AG10803 (cell line): ENCODE results near the gene COP1.

Source experiments
- DNase-seq: peaks from one replicate; pipeline ENCODE4 v3.0.0; 2010; ENCODE audit warnings: low read depth
- H3K4me3 ChIP-seq: 2 replicates; pipeline ENCODE4 v1.5.1; 2011; ENCODE audit warnings: mild to moderate bottlenecking, low read length, control low read depth
- TF ChIP-seq, protein P1 (sequence below): conservative IDR thresholded peaks from 2 replicates; pipeline ENCODE4 v1.5.1; 2011; ENCODE audit warnings: mild to moderate bottlenecking, low read length, control low read depth, inconsistent platforms

COP1 gene

DNA sequence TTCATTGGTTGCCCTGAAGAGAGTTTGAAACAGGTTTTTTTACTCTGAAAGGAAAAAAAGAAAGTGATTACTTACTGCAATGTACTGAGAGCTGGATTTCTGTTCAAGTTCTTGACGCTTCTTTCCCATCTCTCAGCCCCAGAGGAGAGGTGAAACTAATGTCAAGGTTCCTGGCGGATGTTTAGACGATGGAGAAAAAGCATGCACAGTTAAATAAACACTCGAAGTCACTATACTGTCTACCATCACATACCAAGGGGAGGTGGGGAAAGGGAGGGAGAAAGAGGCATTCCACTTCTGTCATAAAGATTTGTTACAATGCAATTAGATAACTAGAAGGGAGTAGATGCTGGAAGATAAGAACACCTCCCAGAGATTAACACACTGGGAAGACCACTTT lies 286.7 kb downstream of the COP1 start:
- TF ChIP-seq, protein P1, sequence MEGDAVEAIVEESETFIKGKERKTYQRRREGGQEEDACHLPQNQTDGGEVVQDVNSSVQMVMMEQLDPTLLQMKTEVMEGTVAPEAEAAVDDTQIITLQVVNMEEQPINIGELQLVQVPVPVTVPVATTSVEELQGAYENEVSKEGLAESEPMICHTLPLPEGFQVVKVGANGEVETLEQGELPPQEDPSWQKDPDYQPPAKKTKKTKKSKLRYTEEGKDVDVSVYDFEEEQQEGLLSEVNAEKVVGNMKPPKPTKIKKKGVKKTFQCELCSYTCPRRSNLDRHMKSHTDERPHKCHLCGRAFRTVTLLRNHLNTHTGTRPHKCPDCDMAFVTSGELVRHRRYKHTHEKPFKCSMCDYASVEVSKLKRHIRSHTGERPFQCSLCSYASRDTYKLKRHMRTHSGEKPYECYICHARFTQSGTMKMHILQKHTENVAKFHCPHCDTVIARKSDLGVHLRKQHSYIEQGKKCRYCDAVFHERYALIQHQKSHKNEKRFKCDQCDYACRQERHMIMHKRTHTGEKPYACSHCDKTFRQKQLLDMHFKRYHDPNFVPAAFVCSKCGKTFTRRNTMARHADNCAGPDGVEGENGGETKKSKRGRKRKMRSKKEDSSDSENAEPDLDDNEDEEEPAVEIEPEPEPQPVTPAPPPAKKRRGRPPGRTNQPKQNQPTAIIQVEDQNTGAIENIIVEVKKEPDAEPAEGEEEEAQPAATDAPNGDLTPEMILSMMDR = no peak
- no peak for DNase-seq
- no peak overlapping the region for H3K4me3 ChIP-seq

DNA sequence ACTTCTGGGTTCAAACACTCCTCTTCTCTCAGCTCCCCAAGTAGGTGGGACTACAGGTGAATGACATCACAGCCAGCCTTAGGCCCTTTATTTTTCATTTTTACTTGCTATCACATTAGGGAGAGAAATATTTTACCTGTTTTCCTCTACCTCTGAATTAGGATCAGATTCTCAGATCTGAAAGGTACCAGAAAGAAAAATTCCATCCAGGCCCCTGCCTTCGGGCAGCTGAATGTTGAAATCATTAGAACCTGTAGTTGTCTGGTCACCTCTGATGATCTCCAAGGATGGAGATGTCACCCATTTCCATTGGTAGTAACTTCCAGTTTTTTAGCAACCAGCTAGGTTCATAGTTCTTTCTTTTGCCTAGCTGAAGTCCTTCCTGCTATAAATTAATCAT lies 288.1 kb downstream of the COP1 start:
- TF ChIP-seq, protein P1 = no peak
- DNase-seq = no peak
- H3K4me3 ChIP-seq = no peak overlapping the region

DNA sequence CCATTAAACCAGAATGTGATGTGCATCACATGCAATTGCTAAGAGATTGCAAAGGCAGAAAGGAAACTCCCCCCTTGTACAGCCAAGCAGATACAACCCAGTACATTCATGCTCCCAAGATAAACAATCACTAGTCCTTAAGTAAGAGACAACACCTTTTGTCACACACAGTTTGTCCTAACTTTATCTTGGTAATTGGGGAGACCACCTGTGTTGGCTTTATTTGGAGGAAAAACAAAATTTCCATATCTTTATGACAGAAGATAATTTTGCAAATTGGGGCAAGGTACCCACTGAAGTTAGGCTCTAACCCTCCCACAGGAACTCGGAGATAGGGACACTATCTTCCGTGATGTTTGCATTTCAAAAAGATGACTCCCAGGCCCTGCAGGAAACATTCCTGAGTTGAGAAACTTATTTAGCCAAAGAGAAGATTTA lies 288.7 kb downstream of the COP1 start:
- H3K4me3 ChIP-seq = no peak overlapping the region
- DNase-seq = no peak
- TF ChIP-seq, protein P1 = no peak

DNA sequence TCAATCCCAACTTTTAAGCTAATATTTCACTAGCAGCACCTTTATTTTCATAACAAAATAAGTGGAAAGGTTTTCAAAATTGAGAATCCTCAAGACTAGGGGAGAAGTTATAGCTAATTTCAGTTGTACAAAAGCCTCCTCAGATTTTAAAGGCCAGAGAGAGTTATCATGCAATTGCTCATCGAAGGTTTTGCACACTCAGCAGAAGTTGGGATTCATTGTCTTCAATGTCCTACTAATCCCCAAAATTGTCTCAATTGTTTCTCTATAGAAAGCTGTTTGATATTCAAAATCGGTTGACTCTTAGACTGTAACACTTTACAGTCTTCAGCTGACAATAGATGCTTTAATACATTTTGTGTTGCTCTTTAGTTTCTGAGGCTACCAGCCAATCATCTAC lies 293.0 kb downstream of the COP1 start:
- DNase-seq = no peak
- TF ChIP-seq, protein P1 = no peak
- no peak overlapping the region for H3K4me3 ChIP-seq

DNA sequence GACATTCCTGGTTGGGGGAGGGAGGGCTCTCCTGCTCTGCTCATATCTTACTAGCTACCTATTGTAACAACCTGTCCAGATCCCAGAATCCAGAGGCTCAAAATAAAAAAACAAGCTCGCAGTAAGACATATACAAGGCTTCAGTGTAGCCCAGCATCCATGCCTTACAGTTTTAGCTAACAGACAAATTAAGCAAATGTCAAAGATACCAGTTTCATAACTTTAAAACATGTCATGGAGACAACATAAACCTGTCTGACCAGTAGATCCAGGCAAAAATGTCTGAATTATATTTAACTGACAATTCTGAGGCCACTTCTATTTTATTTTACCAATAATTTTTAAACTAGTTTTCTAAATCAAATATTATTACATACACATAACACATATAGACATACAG lies 295.9 kb downstream of the COP1 start:
- no peak for DNase-seq
- no peak overlapping the region for H3K4me3 ChIP-seq
- TF ChIP-seq, protein P1 = no peak

DNA sequence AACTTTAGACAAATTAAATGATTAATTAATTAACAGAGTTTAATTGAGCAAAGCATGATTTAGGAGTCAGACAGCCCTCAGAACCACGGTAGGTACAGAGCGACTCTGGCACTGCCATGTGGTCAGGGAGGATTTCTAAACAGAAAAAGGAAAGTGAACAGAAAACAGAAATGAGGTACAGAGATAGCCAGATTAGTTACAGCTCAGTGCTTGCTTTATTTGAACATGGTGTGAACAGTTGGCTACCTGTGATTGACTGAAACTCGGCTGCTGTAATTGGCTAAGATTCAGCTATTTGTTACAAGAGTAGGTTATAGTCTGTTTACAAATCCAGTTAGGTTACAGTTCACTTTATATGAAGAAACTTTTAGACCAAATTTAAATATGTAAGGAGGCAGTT lies 300.7 kb downstream of the COP1 start:
- DNase-seq = no peak
- H3K4me3 ChIP-seq = no peak overlapping the region
- TF ChIP-seq, protein P1 = no peak

DNA sequence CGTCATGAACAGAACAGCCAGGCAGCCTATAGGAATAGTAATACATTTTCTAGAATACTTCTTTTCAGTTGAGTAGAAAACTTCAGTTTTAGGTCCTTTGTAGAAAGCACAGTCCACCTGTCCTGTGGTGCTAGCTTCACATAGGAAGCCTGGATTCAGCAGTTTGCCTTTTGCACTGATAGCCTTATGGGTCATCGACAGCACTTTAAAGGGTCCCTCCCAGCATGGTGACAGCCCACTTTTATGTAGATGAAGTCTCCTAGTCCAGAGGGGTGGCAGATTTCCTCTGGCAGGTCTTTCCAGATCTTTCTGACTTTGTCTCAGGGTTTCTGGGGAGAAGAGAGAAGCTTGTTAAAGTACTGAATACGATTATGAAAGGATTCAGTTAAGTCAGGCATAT lies 302.3 kb downstream of the COP1 start:
- H3K4me3 ChIP-seq = no peak overlapping the region
- DNase-seq = no peak
- TF ChIP-seq, protein P1 = no peak
